DMS79 (cell line): ENCODE data around the gene UHMK1.

Experiments
- DNase-seq: peaks from one replicate; lab custom pipeline; 2025; lab: John Stamatoyannopoulos, UW

UHMK1 gene

GRCh38 chr1:162530307-162530987, 32.8 kb downstream of the UHMK1 start:
- no peak for DNase-seq

DNA sequence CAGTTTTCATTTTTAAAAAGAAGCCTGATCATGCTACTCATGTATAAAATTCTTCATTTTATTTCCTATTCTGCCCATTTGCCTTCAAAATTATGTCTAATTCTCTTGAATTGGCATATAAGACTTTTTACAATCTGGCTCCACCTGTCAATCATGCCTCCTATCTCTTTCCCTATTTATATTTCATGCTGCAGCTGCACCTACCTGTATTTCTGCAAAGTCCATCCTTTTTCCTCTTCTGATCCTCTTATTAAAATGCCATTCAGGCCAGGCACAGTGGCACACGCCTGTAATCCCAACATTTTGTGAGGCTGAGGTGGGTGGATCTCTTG, 33.3 kb downstream of the UHMK1 start:
- no peak for DNase-seq

- no peak for DNase-seq
Observed at GRCh38 chr1:162535501-162535900, 37.9 kb downstream of the UHMK1 start.

- no peak for DNase-seq
Observed at GRCh38 chr1:162536511-162536910, 38.9 kb downstream of the UHMK1 start.

DNA sequence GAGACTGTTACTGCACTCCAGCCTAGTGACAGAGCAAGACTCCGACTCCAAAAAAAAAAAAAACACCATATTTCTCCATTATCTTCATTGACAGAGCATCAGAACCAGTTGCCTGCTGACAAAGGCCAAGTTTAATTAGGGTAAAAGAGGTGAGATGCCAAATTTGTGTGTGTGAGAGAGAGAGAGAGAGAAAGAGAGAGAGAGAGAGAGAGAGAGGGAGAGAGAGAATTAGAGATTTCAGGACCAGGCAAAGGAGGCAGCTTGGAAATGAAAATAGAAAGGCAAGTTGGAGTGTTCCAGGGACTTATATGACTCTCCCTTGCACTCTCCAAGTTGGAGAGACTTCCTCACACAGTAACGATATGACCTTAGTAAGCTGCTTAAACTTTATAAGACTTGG, 39.6 kb downstream of the UHMK1 start:
- no peak for DNase-seq

DNA sequence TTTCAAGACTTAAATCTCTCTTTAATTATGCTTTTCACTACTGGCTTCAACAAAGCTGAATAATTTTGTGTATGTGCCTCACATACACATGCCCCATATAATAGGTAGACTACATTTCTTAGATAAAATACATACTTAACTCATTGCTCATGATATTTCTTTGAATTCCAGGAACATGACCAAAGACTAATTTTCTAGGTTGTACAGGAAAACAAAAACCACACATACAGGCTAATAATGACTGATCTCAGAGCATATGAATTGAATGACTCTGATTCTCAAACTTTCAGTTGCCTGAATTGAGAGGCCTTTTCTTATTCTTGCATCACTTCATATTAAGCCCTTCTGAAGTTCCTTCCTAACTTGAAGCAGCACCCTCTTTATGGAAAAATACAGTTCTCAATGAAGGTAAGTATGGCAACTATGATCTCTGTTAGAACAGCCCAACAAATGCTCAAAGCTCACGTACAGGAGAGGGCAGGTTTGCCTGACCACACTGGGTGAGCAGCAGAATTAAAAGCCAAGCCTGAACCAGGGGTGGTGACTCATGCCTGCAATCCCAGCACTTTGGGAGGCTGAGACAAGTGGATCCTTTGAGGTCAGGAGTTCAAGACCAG, 41.3 kb downstream of the UHMK1 start:
- no peak for DNase-seq

DNA sequence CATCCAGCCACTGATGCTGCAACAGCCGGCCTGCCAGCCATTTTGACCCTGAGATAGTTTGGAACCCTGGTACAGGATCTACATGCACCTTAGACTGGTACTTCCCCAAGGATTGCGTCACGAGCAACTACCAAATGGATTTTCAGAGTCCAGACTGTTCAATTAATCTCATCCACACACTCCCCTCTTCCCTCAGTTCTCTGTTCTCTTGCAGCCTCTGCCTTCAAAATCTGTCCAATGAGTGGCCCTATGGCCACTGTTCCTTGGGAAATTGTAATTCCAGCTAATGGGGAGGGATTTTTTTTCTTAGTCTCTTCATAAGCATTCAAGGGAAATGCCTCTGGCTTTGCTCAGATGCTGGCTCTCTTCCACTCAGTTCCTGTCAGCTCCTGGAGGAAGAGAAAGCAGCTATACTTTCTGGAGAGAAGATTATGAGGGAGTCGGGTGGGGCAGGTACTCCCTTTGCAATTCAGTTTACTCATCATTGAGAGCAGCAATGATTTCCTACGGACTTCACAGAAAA, 44.1 kb downstream of the UHMK1 start:
- no peak for DNase-seq

DNA sequence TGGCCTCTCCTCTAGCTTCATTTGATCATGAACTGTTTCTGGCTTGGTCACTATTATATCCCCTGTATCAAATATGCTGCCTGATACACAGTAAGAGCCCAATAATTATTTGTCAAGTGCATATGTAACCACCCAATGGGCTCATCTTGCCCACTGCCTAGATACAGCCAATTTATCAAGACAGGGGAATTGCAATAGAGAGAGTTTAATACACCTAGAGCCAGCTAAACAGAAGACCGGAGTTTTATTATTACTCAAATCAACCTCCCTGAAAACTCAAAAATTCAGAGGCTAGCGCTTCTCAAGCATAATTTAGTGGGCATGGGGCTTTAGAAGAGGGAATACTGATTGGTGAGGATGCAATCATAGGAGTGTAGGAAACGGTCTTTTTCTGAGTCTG, 45.6 kb downstream of the UHMK1 start:
- DNase-seq, result no peak

DNA sequence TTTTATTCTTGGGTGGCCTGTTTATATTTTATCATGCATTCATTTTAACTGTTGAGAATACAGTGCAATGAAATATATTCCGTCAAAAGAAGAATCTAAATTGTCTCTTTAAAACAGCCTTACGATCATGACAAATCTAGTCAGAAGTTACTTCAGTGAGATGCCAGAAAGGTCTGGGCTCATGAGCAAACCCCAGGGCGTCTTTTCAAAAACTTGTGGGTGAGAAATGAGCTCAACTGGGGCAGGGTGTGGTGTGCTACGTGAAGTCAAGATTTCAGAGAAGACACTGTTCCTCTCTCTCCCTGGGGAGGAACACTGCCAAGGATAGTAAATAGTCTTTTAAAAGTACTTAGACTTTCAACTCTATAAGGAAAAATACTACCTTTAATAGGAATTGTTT, 50.6 kb downstream of the UHMK1 start:
- no peak for DNase-seq

DNA sequence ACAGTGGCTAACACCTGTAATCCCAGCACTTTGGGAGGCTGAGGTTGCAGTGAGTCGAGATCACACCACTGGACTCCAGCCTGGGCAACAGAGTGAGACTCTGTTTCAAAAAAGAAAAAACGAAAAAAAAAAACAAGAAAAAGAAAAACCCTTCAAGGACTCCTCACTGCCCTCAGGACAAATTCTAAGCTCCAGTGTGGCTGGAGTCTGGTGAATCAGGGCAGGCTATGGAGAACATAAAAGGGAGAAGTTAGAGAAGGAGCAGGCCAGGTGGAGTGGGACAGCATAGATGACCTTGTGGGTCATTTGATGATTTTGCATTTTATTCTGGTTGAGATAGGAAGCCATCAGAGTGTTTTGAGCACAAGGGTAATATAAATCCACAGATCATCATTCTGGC, 51.4 kb downstream of the UHMK1 start:
- no peak for DNase-seq

GRCh38 chr1:162550925-162551324, 53.3 kb downstream of the UHMK1 start:
- no peak for DNase-seq

DNA sequence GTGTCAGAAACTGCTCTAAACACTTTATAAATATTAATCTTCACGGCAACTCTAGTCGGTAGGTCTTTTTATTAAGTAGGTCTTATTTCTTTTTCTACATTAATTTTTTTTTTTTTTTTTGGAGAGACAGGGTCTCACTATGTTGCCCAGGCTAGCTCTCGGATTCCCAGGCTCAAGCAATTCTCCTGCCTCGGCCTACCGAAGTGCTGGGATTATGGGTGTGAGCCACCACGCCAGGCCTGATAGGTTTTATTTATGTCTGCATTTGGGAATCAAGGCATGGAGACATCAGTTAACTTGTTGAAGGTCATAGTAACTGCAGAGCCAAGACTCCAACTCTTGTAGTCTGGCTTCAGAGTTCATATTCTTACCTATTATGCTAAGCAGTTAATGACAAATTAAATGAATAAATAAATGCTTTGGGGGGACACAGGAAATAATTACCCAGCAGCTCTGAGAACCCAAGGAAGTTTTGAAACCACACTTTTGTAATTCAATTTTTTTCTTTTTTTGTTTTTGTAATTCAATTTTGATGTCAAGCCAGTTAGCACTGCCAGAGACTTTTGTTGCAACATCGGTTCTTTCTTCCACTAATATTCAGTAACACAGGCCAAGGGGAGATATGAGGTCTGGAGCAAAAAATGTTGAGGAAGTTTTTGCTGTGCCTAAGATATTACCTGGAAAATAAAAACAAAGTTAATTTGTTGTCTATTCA, 54.5 kb downstream of the UHMK1 start:
- no peak for DNase-seq

- DNase-seq, result no peak
Observed at GRCh38 chr1:162552684-162553252, 55.1 kb downstream of the UHMK1 start.

GRCh38 chr1:162554258-162554657, 56.6 kb downstream of the UHMK1 start:
- no peak for DNase-seq

DNA sequence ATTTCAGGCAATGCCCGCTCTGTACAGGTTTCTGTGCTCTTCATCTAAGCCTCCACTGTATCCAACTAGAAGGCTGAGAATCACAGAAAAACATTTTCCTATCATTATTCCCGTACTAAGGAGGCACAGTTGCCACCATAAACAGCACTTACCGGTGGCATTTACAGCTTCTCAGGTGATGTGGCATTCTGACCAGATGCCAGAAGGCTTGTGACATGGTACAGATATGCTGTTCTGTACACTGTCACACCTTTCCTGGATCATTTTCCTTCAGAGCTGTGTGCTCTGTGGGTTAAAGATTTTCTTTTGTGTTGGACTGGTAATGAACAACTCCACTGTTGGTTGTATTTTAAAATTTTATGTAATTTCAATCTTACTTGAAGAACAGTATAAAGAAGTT, 59.9 kb downstream of the UHMK1 start:
- DNase-seq, result no peak

- DNase-seq, result no peak
Observed at GRCh38 chr1:162560303-162561036, 62.9 kb downstream of the UHMK1 start.

DNA sequence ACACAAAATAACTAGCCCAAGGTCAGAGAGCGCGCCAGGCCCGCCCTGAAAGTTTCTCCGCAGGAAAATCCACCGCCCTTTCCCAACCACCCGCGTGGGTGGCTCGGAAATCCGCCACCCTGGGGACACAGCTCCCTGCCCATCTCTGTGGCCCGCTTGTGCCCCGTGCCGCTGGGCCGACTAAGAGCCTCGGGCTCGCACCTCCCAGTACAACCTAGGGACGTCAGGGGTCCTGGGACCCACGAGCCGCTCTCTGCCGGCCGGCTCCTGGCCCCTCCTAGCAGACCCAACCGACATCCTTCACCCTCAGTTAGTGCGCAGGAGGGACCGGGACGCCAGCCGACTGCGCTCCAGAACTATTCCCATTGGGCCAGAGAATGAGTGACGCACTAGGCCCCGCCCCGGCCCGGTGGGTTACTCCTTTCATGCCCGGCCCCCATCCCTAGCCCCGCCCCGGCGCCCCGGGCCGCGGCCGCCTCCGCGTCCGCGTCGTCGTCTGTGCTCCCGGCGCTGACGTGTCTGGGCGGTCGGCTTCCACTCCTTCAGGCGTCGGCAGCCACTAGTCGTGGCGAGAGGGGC, 63.5 kb downstream of the UHMK1 start:
- DNase-seq, result peak; percentile 93

GRCh38 chr1:162561616-162562469, 64.2 kb downstream of the UHMK1 start, which contains the start of gene UAP1:
Gene UAP1, plus strand, starts transcription at chr1:162561722. Its CDS starts 4,347 bp downstream, at chr1:162566069.
- DNase-seq, result no peak

DNA sequence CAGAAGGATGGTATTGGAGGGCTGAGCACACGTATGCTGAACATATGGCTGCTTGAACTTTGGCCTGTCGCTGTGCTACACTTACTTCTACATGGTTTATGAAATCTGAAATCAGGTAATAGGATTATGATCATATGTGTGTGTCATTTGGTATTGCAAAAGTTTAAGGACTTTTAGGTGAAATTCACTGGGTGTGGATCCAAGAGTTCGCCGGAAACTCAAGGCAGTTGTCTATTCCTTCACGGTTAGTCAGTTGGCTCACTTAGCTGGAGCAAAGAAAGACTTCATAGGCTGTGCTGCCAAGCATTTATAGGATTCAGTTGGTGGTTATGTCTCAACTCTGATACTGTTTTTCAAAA, 64.8 kb downstream of the UHMK1 start:
- no peak for DNase-seq

- DNase-seq, result no peak
Observed at GRCh38 chr1:162564762-162565218, 67.2 kb downstream of the UHMK1 start.

GRCh38 chr1:162565460-162565859, 67.8 kb downstream of the UHMK1 start:
- DNase-seq, result no peak
